ENCODE results near the gene PLA2G4C. TPM values are rescaled to one million over a fixed set of nuclear protein-coding genes. Genes with fewer than 3 reads are reported as not detected.

PLA2G4C gene
- total RNA-seq, 4 donors from 2014 or later, result 25.7 to 61.1 (median 51.1) TPM

DNA sequence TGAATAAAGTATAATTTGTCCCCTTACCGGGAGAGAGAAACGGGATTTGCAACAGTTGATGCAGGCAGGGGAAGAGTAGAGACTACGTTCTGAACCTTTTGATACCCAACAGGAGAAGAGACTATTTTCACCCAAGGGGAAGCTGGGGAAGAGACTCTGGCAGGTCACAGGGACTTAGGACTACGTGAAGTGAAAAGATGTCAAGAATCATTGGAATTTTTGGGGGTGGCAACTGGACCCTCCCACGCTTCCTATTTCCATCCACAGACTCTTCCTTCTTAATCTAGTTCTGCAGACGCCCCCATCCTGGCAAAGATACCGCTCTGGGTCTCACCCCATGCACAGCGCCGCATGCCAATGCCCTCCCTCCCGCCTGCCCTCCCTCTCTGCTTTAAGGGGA is 80.5 kb downstream of the PLA2G4C start:
- Histone ChIP-seq H3K4me1 (no peaks in the 10 kb centered on the region), H3K4me3 (no peak overlapping the region), H3K36me3 (no peaks in the 10 kb centered on the region), H3K27ac (no peak overlapping the region), H3K27me3 (peaks cover 0 to 4% (median 0%) of the 10 kb centered on the region in 3 donors), H3K9me3 (no peaks in the 10 kb centered on the region)
- DNase-seq, result no peak
- TF ChIP-seq, protein P1, sequence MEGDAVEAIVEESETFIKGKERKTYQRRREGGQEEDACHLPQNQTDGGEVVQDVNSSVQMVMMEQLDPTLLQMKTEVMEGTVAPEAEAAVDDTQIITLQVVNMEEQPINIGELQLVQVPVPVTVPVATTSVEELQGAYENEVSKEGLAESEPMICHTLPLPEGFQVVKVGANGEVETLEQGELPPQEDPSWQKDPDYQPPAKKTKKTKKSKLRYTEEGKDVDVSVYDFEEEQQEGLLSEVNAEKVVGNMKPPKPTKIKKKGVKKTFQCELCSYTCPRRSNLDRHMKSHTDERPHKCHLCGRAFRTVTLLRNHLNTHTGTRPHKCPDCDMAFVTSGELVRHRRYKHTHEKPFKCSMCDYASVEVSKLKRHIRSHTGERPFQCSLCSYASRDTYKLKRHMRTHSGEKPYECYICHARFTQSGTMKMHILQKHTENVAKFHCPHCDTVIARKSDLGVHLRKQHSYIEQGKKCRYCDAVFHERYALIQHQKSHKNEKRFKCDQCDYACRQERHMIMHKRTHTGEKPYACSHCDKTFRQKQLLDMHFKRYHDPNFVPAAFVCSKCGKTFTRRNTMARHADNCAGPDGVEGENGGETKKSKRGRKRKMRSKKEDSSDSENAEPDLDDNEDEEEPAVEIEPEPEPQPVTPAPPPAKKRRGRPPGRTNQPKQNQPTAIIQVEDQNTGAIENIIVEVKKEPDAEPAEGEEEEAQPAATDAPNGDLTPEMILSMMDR (IDR thresholded peaks at IDR 0.05 in 4 of 5, conservative IDR thresholded peaks at IDR 0.05 in 1 of 5), result no peak
- no peak for TF ChIP-seq POLR2A (IDR thresholded peaks at IDR 0.05)
- no peak for ATAC-seq
- in situ Hi-C loops (cut with MboI; ENCODE audit: low sequenced_read_pairs in 4 of 4) (no loop called here), intact Hi-C loops (cut with DNase I; ENCODE audit: low total_unique reads) (no loop called here)

DNA sequence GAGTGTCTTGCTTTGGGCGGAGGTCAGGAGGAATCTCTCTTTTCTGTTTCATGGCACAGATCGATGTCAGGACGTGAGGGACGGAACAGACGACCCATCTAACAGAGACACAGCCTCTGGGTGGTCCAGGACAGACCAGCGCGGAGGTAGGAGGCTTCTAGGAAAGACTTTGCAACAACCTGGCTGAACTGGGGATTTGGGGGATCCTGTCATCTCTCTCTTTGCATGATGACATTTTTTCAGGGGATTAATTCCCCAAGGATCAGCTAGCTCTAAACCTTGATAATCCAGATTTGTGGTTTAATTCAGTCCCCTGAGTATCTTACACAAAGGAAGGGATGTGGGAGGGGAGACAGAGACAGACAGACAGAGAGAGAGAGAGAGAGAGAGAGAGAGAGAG is 81.2 kb downstream of the PLA2G4C start:
- H3K4me3 ChIP-seq, result no peak overlapping the region
- H3K9me3 ChIP-seq, result no peaks in the 10 kb centered on the region
- H3K4me1 ChIP-seq, result no peaks in the 10 kb centered on the region
- TF ChIP-seq POLR2A (IDR thresholded peaks at IDR 0.05), result no peak
- TF ChIP-seq, protein P1 (IDR thresholded peaks at IDR 0.05 in 4 of 5, conservative IDR thresholded peaks at IDR 0.05 in 1 of 5), result no peak
- H3K27me3 ChIP-seq, result peaks cover 0 to 4% (median 0%) of the 10 kb centered on the region in 3 donors
- no peak for DNase-seq
- H3K27ac ChIP-seq, result no peak overlapping the region
- H3K36me3 ChIP-seq, result no peaks in the 10 kb centered on the region
- ATAC-seq, result no peak
- intact Hi-C loops (cut with DNase I; ENCODE audit: low total_unique reads) (no loop called here), in situ Hi-C loops (cut with MboI; ENCODE audit: low sequenced_read_pairs in 4 of 4) (no loop called here)

DNA sequence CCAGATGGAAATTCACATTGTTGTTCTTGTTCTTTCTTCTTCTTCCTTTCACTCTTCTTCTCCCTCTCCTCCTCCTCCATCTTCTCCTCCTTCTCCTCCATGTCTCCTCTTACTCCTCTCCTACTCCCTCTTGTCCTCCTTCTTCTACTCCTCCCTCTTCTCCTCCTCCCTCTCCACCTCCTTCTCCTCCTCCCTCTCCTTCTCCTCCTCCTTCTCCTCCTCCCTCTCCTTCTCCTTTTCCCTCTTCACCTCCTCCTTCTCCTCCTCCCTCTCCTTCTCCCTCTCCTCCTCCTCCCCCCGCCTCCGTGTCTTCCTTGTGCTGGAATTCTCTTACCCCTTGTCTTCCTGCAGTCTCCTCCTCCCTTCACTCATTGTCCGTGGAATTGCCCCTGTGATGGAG is 85.1 kb downstream of the PLA2G4C start:
- in situ Hi-C loops (cut with MboI; ENCODE audit: low sequenced_read_pairs in 4 of 4), result no loop called here
- no peak for DNase-seq
- Histone ChIP-seq H3K4me3 (no peak overlapping the region), H3K9me3 (no peaks in the 10 kb centered on the region), H3K27me3 (peaks cover 0 to 4% (median 0%) of the 10 kb centered on the region in 3 donors), H3K4me1 (no peaks in the 10 kb centered on the region), H3K27ac (no peak overlapping the region), H3K36me3 (no peaks in the 10 kb centered on the region)
- TF ChIP-seq, protein P1 (IDR thresholded peaks at IDR 0.05 in 4 of 5, conservative IDR thresholded peaks at IDR 0.05 in 1 of 5), result no peak
- no peak for TF ChIP-seq POLR2A (IDR thresholded peaks at IDR 0.05)
- intact Hi-C loops (cut with DNase I; ENCODE audit: low total_unique reads), result no loop called here
- no peak for ATAC-seq

DNA sequence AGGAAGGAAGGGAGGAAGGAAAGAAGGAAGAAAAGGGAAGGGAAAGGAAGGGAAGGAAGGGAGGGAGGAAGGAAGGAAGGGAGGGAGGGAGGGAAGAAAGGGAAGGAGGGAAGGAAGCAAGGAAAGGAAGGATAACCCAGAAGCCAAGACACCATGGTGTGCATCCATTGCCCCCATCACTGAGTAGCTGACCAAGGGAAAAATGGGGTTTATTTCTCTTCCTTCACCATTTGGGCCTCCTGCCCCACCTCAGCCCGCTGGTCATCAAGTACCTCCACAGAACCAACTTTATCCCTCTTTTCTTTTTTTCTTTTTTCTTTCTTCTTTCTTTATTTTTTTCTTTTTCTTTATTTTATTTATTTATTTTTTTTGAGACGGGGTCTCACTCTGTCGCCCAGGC is 87.1 kb downstream of the PLA2G4C start:
- ATAC-seq, result no peak
- Histone ChIP-seq H3K36me3 (no peaks in the 10 kb centered on the region), H3K4me3 (no peak overlapping the region), H3K27ac (no peak overlapping the region), H3K27me3 (no peaks in the 10 kb centered on the region), H3K9me3 (no peaks in the 10 kb centered on the region), H3K4me1 (no peaks in the 10 kb centered on the region)
- DNase-seq, result no peak
- intact Hi-C loops (cut with DNase I; ENCODE audit: low total_unique reads), result no loop called here
- TF ChIP-seq POLR2A (IDR thresholded peaks at IDR 0.05), result no peak
- TF ChIP-seq, protein P1 (IDR thresholded peaks at IDR 0.05 in 4 of 5, conservative IDR thresholded peaks at IDR 0.05 in 1 of 5), result no peak
- in situ Hi-C loops (cut with MboI; ENCODE audit: low sequenced_read_pairs in 4 of 4), result no loop called here

DNA sequence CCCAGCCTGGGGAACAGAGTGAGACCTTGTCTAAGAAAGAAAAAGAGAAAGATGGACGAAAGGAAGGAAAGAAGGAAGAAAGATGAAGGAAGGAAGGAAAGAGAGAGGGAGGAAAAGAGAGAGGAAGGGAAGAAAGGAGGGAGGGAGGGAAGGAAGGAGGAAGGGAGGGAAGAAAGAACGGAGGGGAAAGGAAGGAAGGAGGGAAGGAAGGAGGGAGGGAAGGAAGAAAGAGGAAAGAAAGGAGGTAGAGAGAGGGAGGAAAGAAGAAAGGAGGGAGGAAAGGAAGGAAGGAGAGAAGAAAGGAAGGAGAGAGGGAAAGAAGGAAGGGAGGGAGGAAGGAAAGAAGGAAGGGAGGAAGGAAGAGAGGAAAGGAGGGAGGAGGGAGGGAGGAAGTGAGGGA is 87.6 kb downstream of the PLA2G4C start:
- no peaks in the 10 kb centered on the region for H3K36me3 ChIP-seq
- intact Hi-C loops (cut with DNase I; ENCODE audit: low total_unique reads) (no loop called here), in situ Hi-C loops (cut with MboI; ENCODE audit: low sequenced_read_pairs in 4 of 4) (no loop called here)
- H3K4me1 ChIP-seq, result no peaks in the 10 kb centered on the region
- no peak for DNase-seq
- TF ChIP-seq, protein P1 (IDR thresholded peaks at IDR 0.05 in 4 of 5, conservative IDR thresholded peaks at IDR 0.05 in 1 of 5), result no peak
- no peak for TF ChIP-seq POLR2A (IDR thresholded peaks at IDR 0.05)
- no peaks in the 10 kb centered on the region for H3K9me3 ChIP-seq
- H3K4me3 ChIP-seq, result no peak overlapping the region
- H3K27ac ChIP-seq, result no peak overlapping the region
- no peak for ATAC-seq
- H3K27me3 ChIP-seq, result no peaks in the 10 kb centered on the region

Measured in gastrocnemius medialis (tissue), 4 donors.